GM10248 (cell line): Measurements from ENCODE around the gene PSMC6.
A peak's percentile ranks its signal among the peaks of the same experiment; 100 is the strongest.

ENCODE experiments used
- CTCF ChIA-PET: fragments of 300-600 bp; sonication (Branson Sonifier 250); formaldehyde crosslinking; extraction: SDS; loops from one replicate; lab custom pipeline; 2021; ENCODE audit warnings: antibody characterized with exemption; lab: Yijun Ruan, JAX
- POLR2A ChIA-PET: fragments of 350-650 bp; sonication (Branson Sonifier 250); formaldehyde crosslinking; extraction: SDS; loops from one replicate; lab custom pipeline; 2020; ENCODE audit warnings: antibody characterized with exemption; lab: Yijun Ruan, JAX
- DNase-seq: peaks from one replicate; pipeline ENCODE4 v3.0.0; 2012; ENCODE audit errors: extremely low spot score
- TF ChIP-seq, protein P1 (sequence below): IDR thresholded peaks from 2 replicates; pipeline ENCODE4 v1.5.1; 2012; ENCODE audit warnings: mild to moderate bottlenecking, low read depth; ENCODE audit errors: extremely low read depth, missing control alignments, control extremely low read depth

The PSMC6 gene

DNA sequence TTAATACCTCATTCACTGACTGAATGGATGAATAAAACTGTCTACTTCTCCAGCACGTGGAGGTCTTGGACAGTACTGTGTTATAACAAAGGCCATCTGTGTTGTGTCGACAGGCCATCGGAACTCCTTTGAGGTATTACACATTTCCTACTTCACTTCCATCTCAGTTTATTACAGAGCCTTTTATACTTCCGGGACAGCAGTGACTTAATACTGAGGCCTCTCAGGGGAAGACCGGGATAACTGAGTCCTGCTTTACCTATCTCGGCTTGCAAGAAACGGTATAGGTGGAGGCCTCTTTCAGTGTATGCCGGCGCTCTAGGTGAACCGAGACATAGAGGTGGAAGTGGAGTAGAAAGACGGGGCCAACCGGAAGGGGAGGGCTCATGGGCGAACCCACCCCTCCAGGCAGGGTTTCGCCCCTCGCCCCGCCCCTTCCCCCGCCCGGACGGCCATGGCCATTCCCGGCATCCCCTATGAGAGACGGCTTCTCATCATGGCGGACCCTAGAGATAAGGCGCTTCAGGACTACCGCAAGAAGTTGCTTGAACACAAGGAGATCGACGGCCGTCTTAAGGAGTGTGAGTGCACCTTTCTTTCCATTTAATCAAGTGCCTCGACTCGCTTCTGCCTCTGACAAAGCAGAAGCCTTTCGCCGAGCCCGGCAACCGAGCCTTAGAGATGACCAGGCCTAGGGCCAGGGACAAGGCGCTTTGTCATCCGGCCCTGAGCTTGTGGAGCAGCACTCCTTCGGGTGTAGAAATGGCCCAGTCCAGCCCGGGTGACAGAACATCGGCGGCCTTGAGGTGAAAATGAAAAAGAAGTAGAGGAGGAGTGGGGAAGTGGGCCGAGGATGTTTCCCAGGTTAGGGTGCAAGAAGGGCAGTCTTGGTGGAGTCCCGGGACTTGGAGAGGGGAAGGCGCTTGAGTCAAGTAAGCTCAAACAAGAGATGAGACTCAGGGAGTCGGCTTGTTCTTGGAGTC, at the start of gene PSMC6:
TSS of gene PSMC6 (plus strand) at position 477 of the 983 bp plus-strand sequence. CDS start at position 497, 20 bp downstream.
- ChIA-PET POLR2A (no interaction called here), CTCF (interaction anchor here (0.8 to 1.2 kb wide), 3 partner anchors 10 to 16 kb away, joined by 3 to 4 read pairs (median 4); no protein-coding TSS in a partner anchor)
- TF ChIP-seq, protein P1, sequence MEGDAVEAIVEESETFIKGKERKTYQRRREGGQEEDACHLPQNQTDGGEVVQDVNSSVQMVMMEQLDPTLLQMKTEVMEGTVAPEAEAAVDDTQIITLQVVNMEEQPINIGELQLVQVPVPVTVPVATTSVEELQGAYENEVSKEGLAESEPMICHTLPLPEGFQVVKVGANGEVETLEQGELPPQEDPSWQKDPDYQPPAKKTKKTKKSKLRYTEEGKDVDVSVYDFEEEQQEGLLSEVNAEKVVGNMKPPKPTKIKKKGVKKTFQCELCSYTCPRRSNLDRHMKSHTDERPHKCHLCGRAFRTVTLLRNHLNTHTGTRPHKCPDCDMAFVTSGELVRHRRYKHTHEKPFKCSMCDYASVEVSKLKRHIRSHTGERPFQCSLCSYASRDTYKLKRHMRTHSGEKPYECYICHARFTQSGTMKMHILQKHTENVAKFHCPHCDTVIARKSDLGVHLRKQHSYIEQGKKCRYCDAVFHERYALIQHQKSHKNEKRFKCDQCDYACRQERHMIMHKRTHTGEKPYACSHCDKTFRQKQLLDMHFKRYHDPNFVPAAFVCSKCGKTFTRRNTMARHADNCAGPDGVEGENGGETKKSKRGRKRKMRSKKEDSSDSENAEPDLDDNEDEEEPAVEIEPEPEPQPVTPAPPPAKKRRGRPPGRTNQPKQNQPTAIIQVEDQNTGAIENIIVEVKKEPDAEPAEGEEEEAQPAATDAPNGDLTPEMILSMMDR, result no peak
- DNase-seq, result peak; percentile 96

DNA sequence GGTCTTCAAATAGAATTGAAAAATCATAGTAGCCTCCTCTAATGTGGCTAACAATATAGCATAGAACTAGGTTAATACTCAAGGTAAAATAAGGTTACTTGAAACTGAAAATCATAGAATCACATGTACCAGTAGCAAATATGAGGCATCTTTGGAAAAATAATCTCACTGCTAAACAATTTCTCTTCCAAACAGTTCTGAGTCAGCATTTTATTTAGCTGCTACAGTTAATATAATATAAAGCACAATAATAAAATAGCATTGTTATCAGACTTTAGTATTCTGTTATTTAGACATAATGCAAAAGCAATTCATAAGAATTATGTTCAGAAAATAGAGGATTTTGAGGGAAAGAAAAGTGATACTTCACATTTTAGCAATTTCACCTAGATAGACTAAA, 46.7 kb upstream of the PSMC6 start:
- ChIA-PET CTCF (interaction anchor here (1.3 kb wide), 1 partner anchor 14 kb away, joined by 3 read pairs; no protein-coding TSS in a partner anchor), POLR2A (no interaction called here)
- TF ChIP-seq, protein P1, result no peak
- no peak for DNase-seq

DNA sequence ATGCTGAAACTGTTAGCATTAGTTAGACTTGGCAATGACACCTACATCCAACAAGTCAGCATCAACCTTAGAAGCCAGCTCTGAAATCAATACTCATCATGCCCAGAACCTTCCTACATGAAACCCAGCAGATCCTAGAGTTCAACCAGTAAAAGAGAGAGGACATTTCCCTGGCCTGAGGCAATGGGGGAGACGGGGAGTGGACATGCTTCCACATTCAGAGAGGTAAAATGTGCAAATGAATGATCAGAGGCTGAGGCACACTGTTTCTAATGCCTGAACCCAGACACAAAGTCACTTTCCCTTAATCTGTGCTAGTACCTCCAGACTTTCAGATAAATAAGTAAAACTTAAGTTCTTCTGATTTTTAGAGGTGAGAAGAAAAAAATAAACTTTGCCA, 46.2 kb upstream of the PSMC6 start:
- ChIA-PET CTCF (interaction anchor here (1.1 to 1.3 kb wide), 2 partner anchors 13 to 75 kb away, joined by 3 read pairs; no protein-coding TSS in a partner anchor), POLR2A (no interaction called here)
- TF ChIP-seq, protein P1, result no peak
- no peak for DNase-seq

DNA sequence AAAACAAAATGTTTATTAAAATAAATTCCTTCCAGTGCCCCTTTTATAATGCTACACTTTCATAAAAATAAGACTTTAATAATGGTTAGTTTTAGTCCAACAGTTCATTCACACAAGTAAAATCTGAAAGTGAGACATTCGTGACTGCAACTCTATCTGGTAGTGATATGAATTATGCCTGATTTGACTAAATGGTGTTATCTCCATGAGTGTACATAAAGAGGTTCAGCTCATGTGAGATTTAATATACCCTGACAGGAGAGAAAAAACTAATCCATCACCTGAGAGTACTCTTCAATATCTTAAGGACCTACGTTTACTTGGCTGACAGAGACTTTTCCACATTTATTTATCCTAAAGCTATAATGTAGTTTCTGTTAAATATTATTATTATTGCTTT, 45.7 kb upstream of the PSMC6 start:
- CTCF ChIA-PET, result interaction anchor here (1.1 kb wide), 1 partner anchor 75 kb away, joined by 3 read pairs; no protein-coding TSS in a partner anchor
- TF ChIP-seq, protein P1, result no peak
- POLR2A ChIA-PET, result no interaction called here
- no peak for DNase-seq

DNA sequence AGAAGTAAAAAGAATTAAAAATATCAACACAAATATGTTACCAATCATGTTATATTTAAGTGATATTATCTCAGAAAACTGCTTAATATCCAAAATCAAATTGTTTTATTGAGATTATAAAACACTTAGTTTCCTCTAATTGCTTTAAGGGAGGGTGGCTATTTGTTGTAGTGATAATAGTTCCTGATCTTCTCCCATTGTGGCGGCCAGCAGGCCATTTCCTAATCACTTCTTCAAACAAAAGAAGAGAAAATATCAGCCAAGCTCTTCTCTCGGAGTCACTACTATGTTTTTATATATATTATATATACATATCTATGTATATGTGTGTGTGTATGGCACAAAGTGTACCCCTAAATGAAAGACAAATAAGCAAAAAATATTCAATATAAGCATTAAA, 43.1 kb upstream of the PSMC6 start:
- TF ChIP-seq, protein P1, result no peak
- DNase-seq, result no peak
- POLR2A ChIA-PET, result no interaction called here
- CTCF ChIA-PET, result interaction anchor here (1.4 kb wide), 1 partner anchor 16 kb away, joined by 4 read pairs; no protein-coding TSS in a partner anchor

DNA sequence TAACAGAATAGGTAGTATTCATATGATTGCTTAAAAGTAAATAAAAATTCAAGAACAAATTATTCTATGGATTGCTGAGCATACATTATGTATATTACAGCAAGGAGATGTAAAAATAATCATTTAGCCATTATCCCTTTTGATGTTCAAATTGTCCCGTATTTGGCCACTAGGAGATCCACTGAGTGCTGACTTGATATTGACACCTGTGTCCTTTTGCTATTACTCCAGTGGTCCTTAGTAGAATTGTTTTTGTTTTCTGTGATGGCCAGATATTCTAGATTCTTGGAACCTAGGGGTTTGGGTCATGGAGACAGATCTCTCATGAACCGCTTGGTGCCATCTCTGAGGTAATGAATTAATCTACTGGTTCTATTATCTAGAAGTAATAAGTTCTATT, 28.4 kb upstream of the PSMC6 start:
- no peak for DNase-seq
- POLR2A ChIA-PET, result interaction anchor here (0.6 kb wide), 1 partner anchor 739 kb away, joined by 3 read pairs; no protein-coding TSS in a partner anchor

More for the DNA sequence above, 28.4 kb upstream of the PSMC6 start:
- TF ChIP-seq, protein P1, result peak; percentile 6
- CTCF ChIA-PET, result no interaction called here
